AG04449 (cell line): ENCODE measurements around the gene PTPN4.

Experiments
- CTCF ChIA-PET: fragments of 350-600 bp; formaldehyde crosslinking; extraction: SDS; loops from one replicate; lab custom pipeline; 2021; ENCODE audit warnings: antibody characterized with exemption; lab: Yijun Ruan, JAX
- POLR2A ChIA-PET: fragments of 400-600, 350-600 bp; formaldehyde crosslinking; extraction: SDS; loops from one replicate; lab custom pipeline; 2020; ENCODE audit warnings: antibody characterized with exemption, inconsistent platforms; lab: Yijun Ruan, JAX
- DNase-seq: peaks from one replicate; pipeline ENCODE4 v3.0.0-alpha.2; 2010; ENCODE audit warnings: low read depth, low spot score
- H3K4me3 ChIP-seq: 2 replicates; pipeline ENCODE4 v1.5.1; 2011; ENCODE audit warnings: low read depth, mild to moderate bottlenecking, control low read depth, low read length
- CTCF ChIP-seq: IDR thresholded peaks from one replicate; pipeline ENCODE4 v1.5.1; 2011; ENCODE audit warnings: mild to moderate bottlenecking, moderate library complexity, low read length, control low read depth, inconsistent platforms; ENCODE audit not compliant: insufficient read depth; ENCODE audit errors: missing control alignments

The PTPN4 gene

GRCh38 chr2:119739580-119740255, 20.0 kb upstream of the PTPN4 start:
- TF ChIP-seq CTCF, result no peak
- no peak overlapping the region for H3K4me3 ChIP-seq
- no peak for DNase-seq
- ChIA-PET CTCF (interaction anchor here (1.0 to 1.8 kb wide), 4 partner anchors 8 to 83 kb away, joined by 3 to 10 read pairs (median 4); no protein-coding TSS in a partner anchor), POLR2A (interaction anchor here (0.6 kb wide), 2 partner anchors 10 to 61 kb away, joined by 3 read pairs; partner anchors contain the start of gene TMEM177)

DNA sequence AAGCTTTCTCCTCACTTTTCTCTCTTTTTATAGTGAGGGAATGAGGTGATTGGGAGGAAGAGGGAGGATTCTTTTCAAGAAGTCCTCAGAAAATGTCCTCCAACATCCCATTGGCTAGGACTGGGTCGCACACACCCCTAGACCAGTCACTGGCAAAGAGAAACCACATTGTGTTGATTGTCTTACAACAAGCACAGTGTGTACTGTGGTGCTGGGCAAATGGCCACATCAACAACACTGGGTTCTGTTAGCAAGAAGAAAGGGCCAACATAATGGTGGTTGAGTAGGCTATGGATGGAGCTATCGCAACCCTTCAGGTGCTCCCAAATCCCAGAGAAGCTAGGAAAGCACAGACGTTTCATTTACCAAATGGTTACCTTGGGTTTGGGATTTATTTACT, 18.7 kb upstream of the PTPN4 start:
- CTCF ChIA-PET, result interaction anchor here (1.5 to 3.4 kb wide), 2 partner anchors 9 to 12 kb away, joined by 4 to 14 read pairs; no protein-coding TSS in a partner anchor
- POLR2A ChIA-PET, result no interaction called here
- TF ChIP-seq CTCF, result no peak

DNA sequence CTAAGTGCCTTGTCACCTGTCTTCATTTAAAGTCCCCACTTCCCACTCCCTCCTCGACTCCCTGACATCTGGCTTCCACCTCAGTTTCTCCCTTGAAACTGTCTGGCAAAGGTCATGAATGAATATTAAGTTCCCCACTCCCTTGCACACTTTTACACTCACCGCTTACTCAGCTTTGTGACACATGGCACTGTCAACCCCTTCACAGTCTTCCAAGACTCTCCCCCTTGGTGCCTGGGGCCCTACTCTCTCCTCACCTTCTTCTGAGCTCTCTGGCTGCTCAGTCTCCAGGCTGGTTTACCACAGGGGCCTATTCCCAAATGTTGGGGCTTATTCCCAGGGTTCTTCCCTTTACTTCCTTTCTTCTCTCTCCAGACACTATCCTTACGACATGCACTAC, 17.9 kb upstream of the PTPN4 start:
- POLR2A ChIA-PET, result no interaction called here

More for the DNA sequence above, 18.7 kb upstream of the PTPN4 start:
- H3K4me3 ChIP-seq, result no peak overlapping the region
- DNase-seq, result no peak

GRCh38 chr2:119744335-119744939, 15.3 kb upstream of the PTPN4 start:
- H3K4me3 ChIP-seq, result no peak overlapping the region
- ChIA-PET CTCF (no interaction called here), POLR2A (no interaction called here)
- no peak for DNase-seq
- no peak for TF ChIP-seq CTCF

More for the DNA sequence above, 17.9 kb upstream of the PTPN4 start:
- no peak for DNase-seq
- CTCF ChIA-PET, result interaction anchor here (1.1 to 3.4 kb wide), 3 partner anchors 9 to 434 kb away, joined by 4 to 14 read pairs (median 5); no protein-coding TSS in a partner anchor
- no peak overlapping the region for H3K4me3 ChIP-seq
- TF ChIP-seq CTCF, result no peak

- H3K4me3 ChIP-seq, result no peak overlapping the region
- no peak for TF ChIP-seq CTCF
- no peak for DNase-seq
- ChIA-PET CTCF (interaction anchor here (1.1 to 1.5 kb wide), 2 partner anchors 75 to 430 kb away, joined by 3 read pairs; no protein-coding TSS in a partner anchor), POLR2A (no interaction called here)
These were observed 14.2 kb upstream of the PTPN4 start for GRCh38 chr2:119745566-119745965.
